Stimulated activated CD4-positive, alpha-beta T cell treated with anti-CD3 and anti-CD28 coated beads, Interleukin-1b, Interleukin-23, amount 100 ng/mL, for 4 hours (primary cell): ENCODE measurements around the gene FCHSD2.

Experiments
- DNase-seq, 2 donors: peaks; one replicate each; pipeline ENCODE4 v3.0.0-alpha.2; 2020; ENCODE audit warnings: low read depth in 2 of 2

The FCHSD2 gene

DNA sequence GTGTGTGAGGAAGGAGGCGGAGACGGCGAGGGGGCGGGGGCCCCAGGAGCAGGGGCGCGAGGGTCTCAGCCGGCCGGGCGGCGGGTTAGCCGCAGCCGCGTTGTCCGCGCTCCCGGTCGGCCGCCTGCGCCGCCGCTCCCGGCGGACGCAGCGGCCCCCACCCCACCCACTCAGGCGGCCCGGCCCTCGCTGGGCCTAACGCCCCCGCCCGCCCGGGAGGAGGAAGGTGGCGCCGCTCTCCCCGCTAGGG, at the start of gene FCHSD2:
TSS of gene FCHSD2 (minus strand) at position 191 of the 250 bp plus-strand sequence. CDS start 441 bp downstream, outside the sequence.
- peak in 1 of 2 donors; percentile 46 for DNase-seq

DNA sequence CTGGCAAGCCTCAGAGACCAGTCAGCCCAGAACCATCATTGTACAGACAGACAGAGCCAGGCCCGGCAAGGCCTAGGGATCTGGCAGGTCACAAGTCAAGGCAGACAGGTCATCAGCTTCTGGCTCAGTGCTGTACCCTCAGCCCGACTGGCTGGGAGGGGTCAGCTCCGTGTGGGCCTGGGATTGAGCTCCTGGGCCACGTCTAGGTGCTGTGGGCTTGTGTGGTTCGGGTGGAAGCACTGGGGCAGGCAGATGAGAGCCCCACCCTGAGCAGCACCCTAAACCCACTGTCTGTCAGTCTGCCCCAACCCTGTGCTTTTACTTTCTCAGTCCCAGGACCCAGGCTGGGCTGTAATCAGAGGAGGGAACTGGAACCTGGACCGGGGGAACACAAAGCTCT, 49.0 kb upstream of the FCHSD2 start:
- DNase-seq: no peak

DNA sequence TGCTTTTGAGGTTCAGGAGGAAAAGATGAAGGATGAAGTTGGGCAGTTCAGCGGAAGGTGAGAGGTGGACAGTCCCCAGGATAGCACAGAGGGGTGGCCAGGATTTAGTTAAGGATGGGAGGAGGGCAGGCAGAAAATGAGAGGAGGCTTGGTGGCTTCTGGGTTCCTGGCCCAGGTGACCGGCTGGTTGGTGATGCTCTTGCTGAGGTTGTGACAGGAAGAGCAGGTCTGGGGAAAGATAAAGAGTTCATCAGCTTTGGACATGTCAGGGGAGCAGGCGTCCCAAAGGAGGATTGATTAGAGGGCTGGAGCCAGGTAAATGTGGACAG, 48.4 kb upstream of the FCHSD2 start:
- DNase-seq: no peak

DNA sequence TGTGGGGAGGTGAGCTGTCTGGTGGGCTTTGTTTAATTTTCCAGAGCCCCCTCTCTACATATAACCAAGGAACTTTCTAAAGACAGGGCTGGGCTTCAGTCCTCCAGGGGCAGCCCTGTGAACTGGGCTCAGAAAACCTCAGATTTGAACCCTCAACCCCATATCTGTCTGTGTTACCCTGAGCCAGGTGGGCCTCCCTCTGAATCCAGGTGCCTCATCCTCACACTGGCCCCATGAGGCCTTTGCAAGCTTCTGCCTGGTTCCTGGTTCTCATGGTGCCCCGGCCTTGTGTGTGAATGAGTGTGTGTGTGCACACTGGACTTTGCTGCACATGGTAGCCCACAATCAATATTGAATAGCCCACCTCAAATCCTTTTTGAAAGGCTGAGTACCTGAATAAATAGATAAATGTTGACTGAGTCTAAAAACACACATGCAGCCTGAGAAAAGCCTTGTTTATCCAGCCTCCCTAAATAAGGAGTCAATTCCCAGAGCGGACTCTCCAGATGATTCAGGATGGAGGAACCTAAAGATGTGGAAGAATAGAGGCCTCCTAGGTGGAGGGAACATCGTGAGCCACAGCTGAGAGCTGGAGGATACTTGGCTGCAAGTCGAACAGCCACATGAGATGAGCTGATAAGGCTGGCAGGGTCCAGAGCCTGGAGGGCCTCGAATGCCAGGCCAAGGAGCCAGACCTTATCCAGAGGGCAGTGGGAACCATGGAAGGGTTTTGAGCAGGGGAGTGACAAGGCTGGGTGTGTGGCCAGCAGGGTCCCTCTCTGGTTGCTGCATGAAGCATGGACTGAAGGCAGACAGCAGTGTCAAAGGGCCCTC, 47.8 kb upstream of the FCHSD2 start:
- DNase-seq: no peak

DNA sequence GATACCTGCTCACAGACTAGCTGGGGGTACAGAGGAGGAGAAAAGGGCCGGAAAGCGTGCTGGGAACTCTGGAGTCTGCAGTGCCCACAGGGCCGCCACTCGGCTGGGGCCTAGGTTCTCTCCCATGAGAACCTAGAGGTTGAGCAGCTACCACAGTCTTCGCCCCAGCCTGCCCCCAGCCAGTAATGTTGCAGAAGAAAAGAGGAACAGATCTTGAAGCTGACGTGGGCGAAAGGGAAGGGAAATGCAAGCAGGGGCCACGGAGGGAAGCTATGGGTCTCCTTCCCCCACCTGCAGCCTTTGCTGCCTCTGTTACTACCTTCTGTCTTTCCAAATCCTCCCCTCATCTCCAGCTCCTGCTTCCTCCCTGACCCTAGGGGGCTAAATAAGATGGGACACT, 47.2 kb upstream of the FCHSD2 start:
- DNase-seq: no peak

DNA sequence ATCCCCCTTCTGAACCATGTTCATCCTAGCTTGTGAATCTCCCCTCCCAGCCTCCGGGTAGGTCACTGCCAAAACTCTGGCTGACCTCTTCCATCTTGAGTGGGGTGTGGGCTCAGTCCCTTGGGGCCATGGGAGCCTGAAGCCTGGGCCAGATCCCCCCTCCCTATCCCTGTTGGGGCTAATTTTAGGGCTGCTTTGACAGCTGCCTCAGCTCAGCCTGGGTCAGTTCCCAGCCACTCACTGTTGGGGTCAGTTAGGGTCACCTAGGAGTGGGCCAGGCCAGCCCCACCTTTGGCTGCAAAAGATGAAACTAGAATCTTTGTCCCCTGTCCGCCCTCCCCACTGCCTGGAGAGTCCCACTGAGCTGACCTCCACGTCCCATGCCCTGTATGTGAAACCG, 46.2 kb upstream of the FCHSD2 start:
- DNase-seq: no peak

DNA sequence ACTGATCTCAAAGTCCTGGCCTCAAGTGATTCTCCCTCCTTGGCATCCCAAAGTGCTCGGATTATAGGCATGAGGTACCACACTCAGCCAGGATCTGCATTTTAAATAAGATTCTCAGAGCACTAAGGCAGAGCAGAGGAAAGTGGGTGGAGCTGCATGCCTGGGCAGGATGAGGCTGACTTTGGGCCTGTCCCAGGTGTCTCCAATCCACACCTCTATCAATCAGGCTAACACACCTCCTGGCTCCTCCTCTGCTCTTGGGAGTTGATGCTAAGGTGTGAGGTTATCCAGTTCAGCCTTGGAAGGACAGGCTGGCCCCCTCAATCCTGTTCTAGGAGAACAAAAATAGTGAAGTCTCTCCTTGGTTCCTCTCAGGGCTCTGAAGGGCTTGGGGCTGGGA, 45.7 kb upstream of the FCHSD2 start:
- DNase-seq: no peak

DNA sequence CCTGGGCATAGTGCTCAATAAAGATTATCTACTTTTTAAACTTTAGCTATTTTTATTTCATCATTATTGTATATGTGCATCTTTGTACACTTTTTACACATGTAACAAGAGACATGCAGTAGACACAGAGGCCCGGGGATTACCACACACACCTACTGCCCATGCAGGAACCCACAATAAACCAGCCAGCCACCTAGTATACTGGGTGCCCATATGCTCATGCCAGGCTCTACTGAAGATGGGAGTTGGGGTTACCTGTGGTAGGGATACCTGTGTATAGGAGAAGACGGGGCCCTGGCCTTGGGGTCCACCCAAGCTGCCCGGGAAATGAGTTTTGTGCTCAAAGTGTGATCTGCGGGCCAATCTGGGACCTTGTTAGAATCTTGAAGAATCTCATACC, 44.8 kb upstream of the FCHSD2 start:
- DNase-seq: no peak

DNA sequence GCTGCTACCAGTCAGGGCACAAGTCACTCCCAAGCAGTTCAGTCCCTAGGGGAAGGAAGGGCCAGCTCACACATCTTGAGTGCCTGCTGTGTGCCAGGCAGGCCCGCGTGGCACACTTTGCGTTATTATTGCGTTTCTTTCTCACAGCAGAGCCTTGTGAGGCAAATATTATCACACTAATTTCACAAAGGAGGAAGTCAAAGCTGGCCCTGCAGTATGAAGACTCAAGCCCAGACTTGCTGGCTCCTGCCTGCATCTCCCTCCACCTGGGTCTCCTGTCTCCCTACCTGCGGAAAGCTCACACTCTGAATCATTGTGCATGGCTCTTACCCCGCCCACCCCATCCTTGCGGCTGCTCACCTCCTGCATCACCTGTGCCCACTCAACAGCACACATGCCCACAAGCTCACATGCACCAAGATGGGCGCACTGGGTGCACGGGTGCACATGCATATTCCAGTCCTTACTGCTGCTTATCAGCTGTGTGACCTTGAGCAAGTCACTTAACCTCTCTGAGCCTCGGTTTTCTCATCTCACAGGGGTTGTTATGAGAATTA, 44.3 kb upstream of the FCHSD2 start:
- no peak for DNase-seq

DNA sequence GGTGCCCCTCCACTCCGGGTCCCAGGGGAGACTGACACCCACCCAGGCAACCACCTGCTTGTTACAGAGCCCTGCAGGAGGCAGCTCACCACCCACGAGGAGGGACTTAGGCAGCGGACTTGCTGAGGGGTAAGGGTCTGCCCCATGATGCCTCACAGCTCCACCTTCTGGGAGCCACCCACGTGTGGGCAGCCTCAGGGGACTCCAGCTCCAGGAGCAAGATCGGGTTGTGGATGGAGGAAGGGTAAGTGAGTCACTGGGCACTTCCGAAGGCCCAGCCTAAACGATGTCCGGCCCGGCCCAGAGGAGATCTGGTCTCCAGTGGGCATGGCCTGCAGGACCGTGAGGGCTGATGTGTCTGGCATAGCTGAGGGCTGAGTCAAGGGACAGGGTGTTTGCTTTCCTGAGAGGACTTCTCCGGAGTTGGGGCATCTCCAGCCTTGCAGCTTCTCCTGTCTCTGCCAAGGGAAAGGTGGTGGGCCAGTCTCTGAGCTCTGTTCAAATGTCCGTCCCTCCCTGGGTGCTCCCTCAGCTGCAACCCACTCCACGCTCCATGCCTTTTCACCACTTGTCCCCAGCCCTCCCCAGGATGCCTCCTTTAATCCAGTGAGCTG, 43.7 kb upstream of the FCHSD2 start:
- DNase-seq: no peak

DNA sequence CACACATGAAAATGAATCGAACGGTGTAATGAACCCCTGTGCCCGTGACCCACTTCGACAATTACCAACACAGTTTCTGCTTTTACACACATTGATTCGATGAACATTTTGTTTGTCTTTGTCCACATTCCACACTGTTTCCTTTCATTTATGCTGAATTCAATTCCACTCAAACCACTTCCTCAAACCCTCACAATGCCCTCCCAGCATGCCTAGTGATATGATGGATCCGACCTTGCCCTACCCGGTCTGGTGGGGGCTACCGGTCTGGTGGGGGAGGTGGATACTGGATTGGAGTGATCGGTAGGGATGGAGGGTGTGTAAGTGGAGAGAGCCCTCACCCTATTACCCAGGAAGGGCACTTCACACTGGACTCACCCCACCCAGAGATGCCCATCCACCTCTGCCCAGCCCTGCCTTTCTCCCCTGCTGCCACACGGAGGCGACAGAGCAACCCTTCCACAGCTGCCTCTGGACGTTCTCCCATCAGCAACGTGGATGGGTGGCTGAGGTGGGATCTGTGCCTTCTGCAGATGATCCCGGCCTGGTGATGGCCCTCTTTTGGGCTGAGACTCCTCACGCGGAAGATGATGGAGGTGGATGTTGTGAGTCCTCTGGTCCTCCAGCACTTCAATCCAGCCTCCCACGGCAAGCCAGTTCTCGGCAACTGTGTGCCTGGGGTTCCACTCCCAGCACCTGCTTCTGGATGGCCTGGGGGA, 43.0 kb upstream of the FCHSD2 start:
- peak; percentile 25 to 35 for DNase-seq

DNA sequence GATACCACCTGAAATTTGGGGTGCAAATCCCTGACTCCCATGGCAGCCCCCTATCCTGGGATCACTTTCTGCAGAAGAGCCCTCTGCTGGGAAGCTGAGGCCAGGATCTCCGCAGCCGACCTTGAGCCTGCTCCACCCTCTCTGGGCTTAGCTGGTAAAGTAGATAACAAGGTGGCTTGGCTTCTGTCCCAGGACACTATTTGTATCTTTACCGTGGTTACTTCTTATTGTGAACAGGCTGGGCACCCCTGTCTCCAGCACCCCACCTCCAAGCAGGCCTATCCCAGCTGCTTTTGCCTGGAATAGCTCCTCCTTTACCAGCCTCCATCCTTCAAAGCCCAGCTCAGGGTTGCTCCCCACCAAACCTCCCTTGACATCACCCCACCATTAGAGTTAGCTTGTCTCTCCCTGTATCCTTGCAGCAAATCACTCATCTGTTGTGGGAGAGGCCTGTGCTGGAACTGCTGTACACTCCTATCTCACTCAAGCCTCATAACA, 40.8 kb upstream of the FCHSD2 start:
- no peak for DNase-seq

DNA sequence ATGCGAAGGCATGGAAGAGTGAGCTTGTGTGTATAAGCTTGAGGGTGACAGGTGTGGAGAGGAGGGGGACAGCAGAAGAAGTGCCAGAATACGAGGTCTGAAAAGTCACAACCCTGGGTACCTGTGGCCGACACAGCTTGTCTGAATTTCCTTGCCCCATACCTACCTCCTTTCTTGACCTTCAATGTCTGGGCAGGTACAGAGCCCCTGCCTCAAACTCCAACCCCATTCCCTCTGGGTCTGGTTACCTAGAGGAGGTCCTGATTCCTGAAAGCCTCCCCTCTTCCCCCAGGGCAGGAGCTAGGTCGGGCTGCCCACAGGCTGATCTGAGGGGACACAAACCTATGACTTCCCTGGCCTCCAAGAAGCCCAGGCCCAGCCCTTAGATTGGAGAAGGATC, 36.6 kb upstream of the FCHSD2 start:
- no peak for DNase-seq

DNA sequence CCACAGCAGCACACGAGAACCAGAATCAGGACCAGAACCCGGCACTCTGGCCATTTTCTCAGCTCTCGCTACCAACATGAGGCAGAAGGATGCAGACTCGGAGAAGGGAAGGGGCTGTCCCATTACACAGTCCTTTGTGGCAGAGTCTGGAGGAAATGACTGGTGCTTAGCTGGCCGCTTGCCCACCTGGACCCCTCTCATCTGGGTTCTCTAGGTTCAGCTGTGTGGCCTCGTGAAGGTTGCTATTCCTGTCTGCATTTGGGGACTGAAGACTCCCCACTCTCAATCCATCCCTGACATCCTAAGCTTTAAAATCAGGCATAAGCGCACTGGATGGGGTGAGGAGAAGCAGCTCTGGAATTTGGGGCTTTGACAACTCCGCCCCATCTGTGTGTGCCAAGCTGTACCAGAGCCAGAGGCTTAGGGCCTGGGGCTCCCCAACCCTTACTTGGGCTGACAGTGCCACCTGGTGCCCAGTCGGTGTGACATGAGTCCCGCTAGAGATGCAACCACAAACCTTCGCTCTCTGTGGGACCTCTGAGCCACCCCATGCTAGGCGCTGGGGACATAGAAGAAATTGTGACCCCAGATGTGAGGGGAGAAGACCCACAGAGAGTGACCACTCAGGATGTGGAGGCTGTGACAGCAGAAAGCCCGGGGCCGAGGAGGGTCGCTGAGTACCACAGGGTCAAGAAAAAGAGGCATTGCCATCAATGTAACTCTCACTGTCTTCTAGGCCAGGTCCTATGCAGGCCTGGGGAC, 35.8 kb upstream of the FCHSD2 start:
- DNase-seq: peak; percentile 69 to 71

DNA sequence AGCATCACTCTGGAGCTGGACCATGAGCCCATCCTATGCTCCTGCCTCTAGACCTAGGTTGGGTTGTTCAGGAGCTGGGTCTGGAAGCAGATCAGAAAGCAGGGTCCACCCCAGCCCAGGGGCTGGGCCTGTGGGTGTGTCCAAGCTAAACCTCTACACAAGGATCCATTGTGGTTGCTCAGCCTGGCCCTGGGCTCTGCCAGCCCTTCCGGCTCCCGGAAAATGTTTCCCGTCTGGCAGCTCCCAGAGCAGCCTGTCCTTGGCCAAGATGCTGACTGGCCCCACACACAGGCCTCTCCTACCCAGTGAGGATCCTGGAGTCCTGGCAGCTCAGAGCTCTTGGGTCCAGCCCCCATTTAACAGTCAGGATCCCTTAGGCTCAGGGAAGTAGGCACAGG, 35.3 kb upstream of the FCHSD2 start:
- no peak for DNase-seq

DNA sequence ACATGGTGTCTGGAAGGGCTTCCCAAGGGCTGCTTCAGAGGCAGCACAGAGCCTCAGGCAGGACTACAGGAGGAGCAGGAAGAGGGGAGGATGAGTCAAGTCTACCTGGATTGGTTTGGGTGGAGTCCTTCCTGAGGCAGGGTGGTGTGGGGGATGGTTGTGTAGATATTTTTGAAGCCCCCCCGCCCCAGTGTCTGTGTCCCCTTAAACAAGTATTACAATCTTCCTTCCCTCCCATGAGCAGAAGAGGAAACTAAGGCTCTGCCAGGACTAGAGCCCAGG, 34.7 kb upstream of the FCHSD2 start:
- DNase-seq: no peak

DNA sequence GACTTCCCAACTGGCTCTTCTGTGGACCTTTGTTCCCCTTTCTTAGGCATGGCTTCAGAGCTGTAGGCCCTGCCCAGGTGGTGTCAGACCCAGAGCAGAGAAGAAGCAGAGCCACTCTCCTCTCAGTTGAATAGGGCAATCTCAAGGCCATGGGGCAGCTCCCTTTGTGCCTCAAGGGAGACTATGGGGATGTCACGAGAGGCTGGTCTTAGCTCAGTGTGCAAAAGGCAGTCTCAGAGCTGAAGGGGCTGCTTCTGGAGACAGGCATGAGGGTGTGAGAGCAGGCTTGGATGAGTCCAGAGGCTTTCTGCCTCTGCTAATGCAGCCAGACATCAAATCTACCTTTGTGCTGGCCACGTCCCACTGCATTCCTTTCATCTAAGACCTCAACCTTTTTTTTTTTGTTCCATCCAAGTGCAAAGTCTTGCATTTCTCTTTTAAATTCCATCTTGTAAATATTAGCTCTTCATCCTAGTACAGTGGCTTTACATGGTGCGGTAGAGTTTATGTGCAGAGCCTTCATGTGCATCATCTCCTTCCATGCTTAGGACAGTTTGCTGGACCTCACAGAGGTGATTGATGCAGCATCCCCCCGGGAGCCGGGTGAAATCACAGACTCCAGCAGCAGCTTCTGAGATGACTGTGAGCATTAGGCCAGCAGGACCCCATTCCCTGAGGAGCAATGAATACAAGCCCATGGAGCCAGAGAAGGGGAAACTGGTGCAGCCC, 34.2 kb upstream of the FCHSD2 start:
- DNase-seq: no peak

DNA sequence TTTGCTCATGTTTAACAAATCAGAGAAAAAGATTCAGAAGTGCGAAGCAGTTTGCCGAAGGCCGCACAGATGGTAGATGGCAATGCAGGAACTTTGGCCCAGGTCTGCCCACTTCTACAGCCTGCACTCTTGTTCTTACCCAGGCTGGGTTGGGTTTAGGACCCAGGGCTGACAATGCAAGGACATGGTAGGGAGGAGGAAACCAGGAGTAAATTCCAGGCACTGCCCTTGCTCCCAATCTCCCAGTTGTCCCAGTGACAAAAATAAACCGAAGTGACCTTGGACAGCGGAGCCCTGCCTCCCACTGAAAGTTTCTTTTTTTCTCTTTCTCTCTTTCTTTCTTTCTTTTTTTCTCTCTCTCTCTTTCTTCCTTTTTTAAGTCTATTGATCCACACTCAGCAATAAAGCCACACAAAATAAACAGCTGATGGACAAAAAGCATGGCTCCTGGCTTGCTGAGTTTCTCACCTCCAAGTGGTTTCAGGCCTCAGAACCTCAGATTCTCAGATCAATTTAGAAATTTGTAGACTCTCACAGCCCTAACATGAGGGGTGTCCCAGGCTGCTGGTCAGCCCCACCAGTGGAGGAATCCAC, 33.5 kb upstream of the FCHSD2 start:
- DNase-seq: no peak

DNA sequence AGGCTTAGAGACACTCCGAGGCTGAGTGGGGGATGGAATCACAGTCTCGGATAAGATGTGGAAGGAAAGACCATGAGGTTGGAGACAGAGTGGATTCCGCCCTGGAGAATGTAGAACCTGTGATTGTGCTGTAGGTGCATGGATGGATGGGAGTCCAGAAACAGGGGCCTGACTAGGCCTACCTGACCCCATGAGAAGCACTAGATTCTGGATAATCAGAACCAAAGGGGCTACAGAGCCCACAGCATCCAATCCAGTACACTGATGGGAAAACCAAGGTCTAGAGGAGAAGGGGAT, 32.3 kb upstream of the FCHSD2 start:
- DNase-seq: no peak

DNA sequence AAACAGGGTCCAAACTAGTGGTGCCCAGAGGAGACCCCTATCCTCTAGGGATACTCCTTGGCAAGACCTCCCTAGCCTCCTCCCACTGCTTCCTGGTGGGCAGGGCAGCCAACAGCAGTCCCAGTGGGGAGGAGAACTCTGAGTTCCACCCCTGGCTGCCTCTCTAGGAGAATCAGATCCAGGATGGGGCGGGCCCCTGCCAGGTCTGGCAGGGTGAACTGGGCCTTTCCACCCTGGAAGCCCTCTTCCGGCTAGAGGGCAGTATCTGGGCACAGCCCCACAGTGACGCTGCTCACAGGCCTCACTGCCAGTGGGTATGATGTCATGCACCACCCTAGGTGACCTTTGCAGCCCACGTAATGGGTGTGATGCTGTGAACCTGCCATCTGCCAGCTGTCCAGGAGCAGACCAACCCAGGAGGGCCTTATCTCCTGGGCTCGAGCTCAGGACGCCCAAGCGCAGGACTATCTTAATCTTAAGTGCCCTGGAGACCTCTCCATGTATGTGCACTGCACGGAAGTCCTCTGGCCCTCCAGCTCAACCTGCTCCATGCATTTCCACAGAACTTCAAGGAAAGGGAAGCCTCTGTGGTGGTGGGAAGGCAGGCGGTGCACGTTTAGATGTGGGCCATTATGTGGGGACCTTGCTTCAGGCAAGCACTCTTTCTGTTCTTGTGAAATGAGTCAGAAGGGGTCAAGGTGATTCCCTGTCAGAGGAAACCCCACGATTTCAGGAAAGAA, 31.8 kb upstream of the FCHSD2 start:
- no peak for DNase-seq
